IMR-90 (cell line): ENCODE data around the gene MYL4. TPM values are rescaled to one million over a fixed set of nuclear protein-coding genes. Genes with fewer than 3 reads are reported as not detected.

ENCODE experiments used
- ATAC-seq: fragments of 200-7000 bp; cut with Tn5 transposase; 2 replicates; pipeline ENCODE4 v1.9.1; 2020; ENCODE audit warnings: low read depth, mild to moderate bottlenecking, moderate library complexity
- BruUV-seq: library from RNA; stranded (reverse); fragments of 400-500 nt; replicated peaks from 2 replicates; lab custom pipeline; 2021; lab: Mats Ljungman, UMichigan
- CTCF ChIA-PET: fragments of 300-600 bp; formaldehyde crosslinking; extraction: SDS; loops from one replicate; lab custom pipeline; 2021; ENCODE audit warnings: antibody characterized with exemption; lab: Yijun Ruan, JAX
- POLR2A ChIA-PET: fragments of 300-600 bp; sonication (Branson Sonifier 250); formaldehyde crosslinking; loops from one replicate; lab custom pipeline; 2022; ENCODE audit warnings: antibody characterized with exemption; ENCODE audit not compliant: unreplicated experiment; lab: Charles Lee
- DNase-seq: peaks from one replicate; pipeline ENCODE4 v3.0.0; 2013
- H2AFZ ChIP-seq: replicated peaks from 2 replicates; pipeline ENCODE3; 2013; ENCODE audit warnings: low read length, mild to moderate bottlenecking; ENCODE audit not compliant: poor library complexity
- H2AK5ac ChIP-seq: 2 replicates; pipeline ENCODE4 v1.6.1; 2013; ENCODE audit warnings: low read depth, low read length, inconsistent platforms
- H2AK9ac ChIP-seq: replicated peaks from 2 replicates; pipeline ENCODE3; 2013; ENCODE audit warnings: mild to moderate bottlenecking, low read depth, low read length, moderate library complexity; ENCODE audit not compliant: poor library complexity
- H2BK120ac ChIP-seq: 2 replicates; pipeline ENCODE4 v1.6.1; 2013; ENCODE audit warnings: low read depth, low read length, inconsistent platforms
- H2BK15ac ChIP-seq: 3 replicates; pipeline ENCODE4 v1.6.1; 2013; ENCODE audit warnings: low read depth, low read length, inconsistent platforms
- H2BK20ac ChIP-seq: 2 replicates; pipeline ENCODE4 v1.6.1; 2013; ENCODE audit warnings: low read depth, mild to moderate bottlenecking, inconsistent platforms, low read length, moderate library complexity
- H2BK5ac ChIP-seq: 2 replicates; pipeline ENCODE4 v1.6.1; 2013; ENCODE audit warnings: mild to moderate bottlenecking, low read depth, low read length, inconsistent platforms; ENCODE audit not compliant: poor library complexity, severe bottlenecking
- H3K14ac ChIP-seq: replicated peaks from 2 replicates; pipeline ENCODE4 v1.6.1; 2013; ENCODE audit warnings: low read depth, low read length, inconsistent platforms
- H3K18ac ChIP-seq: 2 replicates; pipeline ENCODE4 v1.6.1; 2013; ENCODE audit warnings: low read depth, low read length, control low read depth
- H3K23ac ChIP-seq: 2 replicates; pipeline ENCODE4 v1.6.1; 2013; ENCODE audit warnings: low read depth, low read length, inconsistent platforms
- H3K27ac ChIP-seq: 2 replicates; pipeline ENCODE4 v1.5.1; 2013; ENCODE audit warnings: mild to moderate bottlenecking, control low read depth, low read length; ENCODE audit not compliant: insufficient read depth
- H3K27me3 ChIP-seq: 2 replicates; pipeline ENCODE4 v1.6.1; 2013; ENCODE audit warnings: low read length; ENCODE audit not compliant: control insufficient read depth, insufficient read depth
- H3K36me3 ChIP-seq: 2 replicates; pipeline ENCODE4 v1.6.1; 2013; ENCODE audit warnings: low read length, mixed read lengths; ENCODE audit not compliant: control insufficient read depth, insufficient read depth
- H3K4ac ChIP-seq: 2 replicates; pipeline ENCODE4 v1.6.1; 2013; ENCODE audit warnings: low read depth, low read length, inconsistent platforms
- H3K4me1 ChIP-seq: 2 replicates; pipeline ENCODE4 v1.6.1; 2013; ENCODE audit warnings: low read length, mixed read lengths; ENCODE audit not compliant: control insufficient read depth, insufficient read depth
- H3K4me2 ChIP-seq: 2 replicates; pipeline ENCODE4 v1.6.1; 2013; ENCODE audit warnings: low read depth, mild to moderate bottlenecking, control low read depth, low read length, moderate library complexity
- H3K4me3 ChIP-seq: 2 replicates; pipeline ENCODE4 v1.5.1; 2013; ENCODE audit warnings: low read depth, mild to moderate bottlenecking, control low read depth, low read length, moderate library complexity; ENCODE audit not compliant: insufficient read depth
- H3K56ac ChIP-seq: 2 replicates; pipeline ENCODE4 v1.6.1; 2013; ENCODE audit warnings: low read length, inconsistent platforms; ENCODE audit not compliant: insufficient read depth; ENCODE audit errors: extremely low read depth
- H3K79me1 ChIP-seq, 2 experiments: 2 replicates each; pipeline ENCODE4 v1.6.1; 2013; ENCODE audit warnings: low read length in 2 of 2, inconsistent platforms in 1 of 2, low read depth in 1 of 2
- H3K9ac ChIP-seq: 2 replicates; pipeline ENCODE4 v1.6.1; 2013; ENCODE audit warnings: low read depth, low read length, control low read depth
- H3K9me1 ChIP-seq: 2 replicates; pipeline ENCODE4 v1.6.1; 2013; ENCODE audit warnings: low read length, inconsistent platforms; ENCODE audit not compliant: insufficient read depth
- H3K9me3 ChIP-seq: 2 replicates; pipeline ENCODE4 v1.6.1; 2013; ENCODE audit warnings: low read length; ENCODE audit not compliant: control insufficient read depth, insufficient read depth
- H4K20me1 ChIP-seq: 2 replicates; pipeline ENCODE4 v1.6.1; 2013; ENCODE audit warnings: low read length, inconsistent platforms; ENCODE audit not compliant: insufficient read depth
- H4K5ac ChIP-seq: 2 replicates; pipeline ENCODE4 v1.6.1; 2013; ENCODE audit warnings: mild to moderate bottlenecking, low read depth, low read length, control low read depth
- H4K8ac ChIP-seq, 2 experiments: 2 replicates each; pipeline ENCODE4 v1.6.1; 2013; ENCODE audit warnings: low read depth in 2 of 2, low read length in 2 of 2, control low read depth in 1 of 2, inconsistent platforms in 1 of 2
- H4K91ac ChIP-seq: 2 replicates; pipeline ENCODE4 v1.6.1; 2013; ENCODE audit warnings: low read depth, low read length, inconsistent platforms; ENCODE audit not compliant: insufficient read depth
- CEBPB ChIP-seq: IDR thresholded peaks from 2 replicates; pipeline ENCODE4 v1.6.1; 2012; ENCODE audit warnings: low read depth, low read length, improper control_type of control experiment
- CHD1 ChIP-seq: IDR thresholded peaks from 2 replicates; pipeline ENCODE4 v1.6.1; 2012; ENCODE audit warnings: low read depth, low read length, improper control_type of control experiment
- MAZ ChIP-seq: IDR thresholded peaks from 2 replicates; pipeline ENCODE4 v1.6.1; 2012; ENCODE audit warnings: low read depth, mild to moderate bottlenecking, low read length, improper control_type of control experiment, moderate library complexity, borderline replicate concordance
- POLR2A ChIP-seq: IDR thresholded peaks from 2 replicates; pipeline ENCODE4 v1.6.1; 2012; ENCODE audit warnings: mild to moderate bottlenecking, low read depth, low read length
- RAD21 ChIP-seq: IDR thresholded peaks from 2 replicates; pipeline ENCODE4 v1.6.1; 2012; ENCODE audit warnings: low read length, improper control_type of control experiment
- RCOR1 ChIP-seq: IDR thresholded peaks from 2 replicates; pipeline ENCODE4 v1.6.1; 2012; ENCODE audit warnings: mild to moderate bottlenecking, low read length, improper control_type of control experiment; ENCODE audit not compliant: insufficient replicate concordance
- SMC3 ChIP-seq: fragments of 150-350 bp; IDR thresholded peaks from 2 replicates; pipeline ENCODE4 v1.6.1; 2016; ENCODE audit warnings: low read depth, mild to moderate bottlenecking, antibody characterized with exemption, low read length, moderate library complexity
- WGBS, 2 experiments: methylation state at CpG; one replicate each; pipeline versions ENCODE4 v1.1.5 to v1.1.7; 2013; ENCODE audit warnings: missing lambda C conversion rate in 2 of 2; ENCODE audit not compliant: insufficient read length in 1 of 2; ENCODE audit errors: extremely low coverage in 2 of 2; 5-methylcytosine and 5-hydroxymethylcytosine counted together
- dilution Hi-C: fragments of 300-500 bp; cut with HindIII; formaldehyde crosslinking; loops from one replicate; pipeline ENCODE4 v1.14.3; 2018; ENCODE audit warnings: low sequenced_read_pairs; ENCODE audit not compliant: unreplicated experiment
- in situ Hi-C: fragments of 300-500 bp; cut with MboI; formaldehyde crosslinking; loops from 3 replicates; pipeline ENCODE4 v1.14.3; 2019; ENCODE audit warnings: low sequenced_read_pairs, inconsistent platforms, mixed read lengths
- intact Hi-C: fragments of 100-400 bp; cut with micrococcal nuclease; formaldehyde crosslinking; loops from 2 replicates; pipeline ENCODE4 v1.10.0; 2022
- polyA plus RNA-seq, 3 experiments: library from polyadenylated mRNA; depleted of rRNA; stranded (reverse); fragments of >200 nt; gene quantifications; 2 replicates each; pipeline ENCODE4 v1.2.3, GENCODE V29; 2012; ENCODE audit warnings: low replicate concordance in 1 of 3
- total RNA-seq: library from RNA; depleted of rRNA; stranded (reverse); fragments of >200 nt; gene quantifications from 2 replicates; pipeline ENCODE4 v1.2.3, GENCODE V29; 2012
- TF ChIP-seq, protein P1 (sequence below): conservative IDR thresholded peaks from 2 replicates; pipeline ENCODE4 v1.5.1; 2012; ENCODE audit warnings: mild to moderate bottlenecking, low read depth, low read length, improper control_type of control experiment
- TF ChIP-seq, protein P2 (sequence below): fragments of 150-350 bp; IDR thresholded peaks from 2 replicates; pipeline ENCODE4 v1.6.1; 2016; ENCODE audit warnings: low read depth, mild to moderate bottlenecking, low read length, moderate library complexity, borderline replicate concordance

MYL4 gene
- total and polyA plus RNA-seq, 2 of the 4 experiments (the other 2 are of a cell fraction): not detected

DNA sequence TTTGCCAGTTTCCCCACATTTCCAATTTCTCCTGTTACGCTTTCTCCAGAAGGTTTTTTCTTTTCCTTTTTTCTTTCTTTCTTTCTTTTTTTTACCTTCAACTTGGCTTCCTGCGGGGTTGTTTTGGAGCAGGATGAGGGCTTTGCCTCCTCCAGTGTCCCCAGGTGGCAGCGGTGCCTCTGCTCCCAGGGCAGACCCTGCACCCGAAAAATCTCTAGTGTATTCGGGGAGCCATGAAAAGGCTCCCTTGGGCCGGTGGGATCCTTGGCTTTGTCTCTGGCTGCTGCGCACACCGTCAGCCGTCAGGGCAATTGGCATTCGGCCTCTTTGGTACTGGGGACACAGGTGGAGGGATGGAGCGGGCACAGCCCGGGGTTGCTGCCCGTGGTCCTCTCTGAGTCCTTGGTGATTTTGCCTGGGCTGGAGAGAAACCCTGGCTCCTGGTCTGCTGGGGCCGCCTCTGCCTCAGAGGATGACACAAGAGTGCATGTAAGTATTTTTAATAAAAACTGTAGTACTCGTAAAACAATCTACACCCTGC is 45.3 kb downstream of the MYL4 start (continued):
- TF ChIP-seq, protein P1, sequence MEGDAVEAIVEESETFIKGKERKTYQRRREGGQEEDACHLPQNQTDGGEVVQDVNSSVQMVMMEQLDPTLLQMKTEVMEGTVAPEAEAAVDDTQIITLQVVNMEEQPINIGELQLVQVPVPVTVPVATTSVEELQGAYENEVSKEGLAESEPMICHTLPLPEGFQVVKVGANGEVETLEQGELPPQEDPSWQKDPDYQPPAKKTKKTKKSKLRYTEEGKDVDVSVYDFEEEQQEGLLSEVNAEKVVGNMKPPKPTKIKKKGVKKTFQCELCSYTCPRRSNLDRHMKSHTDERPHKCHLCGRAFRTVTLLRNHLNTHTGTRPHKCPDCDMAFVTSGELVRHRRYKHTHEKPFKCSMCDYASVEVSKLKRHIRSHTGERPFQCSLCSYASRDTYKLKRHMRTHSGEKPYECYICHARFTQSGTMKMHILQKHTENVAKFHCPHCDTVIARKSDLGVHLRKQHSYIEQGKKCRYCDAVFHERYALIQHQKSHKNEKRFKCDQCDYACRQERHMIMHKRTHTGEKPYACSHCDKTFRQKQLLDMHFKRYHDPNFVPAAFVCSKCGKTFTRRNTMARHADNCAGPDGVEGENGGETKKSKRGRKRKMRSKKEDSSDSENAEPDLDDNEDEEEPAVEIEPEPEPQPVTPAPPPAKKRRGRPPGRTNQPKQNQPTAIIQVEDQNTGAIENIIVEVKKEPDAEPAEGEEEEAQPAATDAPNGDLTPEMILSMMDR: no peak

DNA sequence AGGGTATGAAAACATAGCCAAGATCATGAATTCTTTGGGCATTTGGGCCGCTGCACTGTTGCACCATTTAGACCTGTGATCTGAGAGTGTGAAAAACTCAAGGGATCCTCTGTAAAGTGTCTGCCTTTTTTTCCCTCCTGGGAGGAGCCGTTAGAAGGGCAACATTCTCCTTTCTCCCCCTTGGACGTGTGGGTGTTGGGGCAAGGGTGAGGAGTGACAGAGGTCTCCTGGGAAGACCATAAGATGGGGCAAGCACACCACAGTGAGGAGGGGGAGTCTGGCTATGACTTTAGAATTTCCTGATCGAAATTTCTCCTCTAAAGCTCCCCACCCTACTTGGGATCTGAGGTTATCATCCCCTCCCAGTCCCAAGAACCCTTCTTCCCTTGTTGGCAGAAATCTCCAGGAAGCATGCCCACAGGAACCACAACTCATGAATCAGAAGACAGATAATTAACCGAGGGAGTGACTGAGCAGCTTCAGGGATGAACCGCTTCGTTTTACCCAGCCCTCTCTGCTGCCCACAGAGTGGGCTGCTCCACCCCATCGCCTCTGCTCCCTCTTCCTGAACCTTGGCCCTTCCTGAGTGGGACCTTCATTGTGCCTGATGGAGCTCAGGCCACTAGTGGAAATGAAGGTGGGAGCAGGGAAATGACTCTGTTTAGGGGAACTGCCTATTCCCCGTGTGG is 48.6 kb downstream of the MYL4 start:
- peak; percentile 41 for ATAC-seq
- no peaks in the 10 kb centered on the region for H3K9me3 ChIP-seq
- peak overlapping the region; percentile 88 for H2BK120ac ChIP-seq
- 0 out of 2 replicates have a peak overlapping the region, but pooled peaks have one; percentile 45 for H3K56ac ChIP-seq
- in situ Hi-C loops (no loop called here), intact Hi-C loops (no loop called here), dilution Hi-C loops (no loop called here)
- H2AK5ac ChIP-seq: peak overlapping the region; percentile 90
- peak overlapping the region; percentile 29 to 55; a peak in 3 of 4 replicates for H4K8ac ChIP-seq
- H3K9me1 ChIP-seq: peaks cover 4% of the 10 kb centered on the region
- H2AFZ ChIP-seq: peak overlapping the region; percentile 81
- H3K4ac ChIP-seq: peak overlapping the region; percentile 85
- H3K79me1 ChIP-seq: peaks cover 11 to 63% of the 10 kb centered on the region in 2 experiments; a peak in 3 of 4 replicates
- H2BK20ac ChIP-seq: peak overlapping the region; percentile 87
- H4K5ac ChIP-seq: peak overlapping the region; percentile 61
- no peaks in the 10 kb centered on the region for H4K20me1 ChIP-seq
- peak overlapping the region; percentile 21 for H2AK9ac ChIP-seq
- no peak overlapping the region for H3K4me3 ChIP-seq
- BruUV-seq: no TSS peak
- H3K27me3 ChIP-seq: no peaks in the 10 kb centered on the region
- WGBS, 2 experiments: 0% methylated on average over 1 of the region's 9 CpGs; no CpG with 5 or more reads in 1 of the 2 experiments
- CTCF ChIA-PET: interaction anchor here (1.0 kb wide), 1 partner anchor 9 kb away, joined by 5 read pairs; no protein-coding TSS in a partner anchor
- H2BK15ac ChIP-seq: peak overlapping the region; percentile 87; the same call in 2 of the 3 replicates
- POLR2A ChIA-PET: no interaction called here
- peaks cover 15% of the 10 kb centered on the region for H3K4me1 ChIP-seq
- peak overlapping the region; percentile 63 for H3K18ac ChIP-seq
- peak overlapping the region; percentile 76 for H2BK5ac ChIP-seq
- DNase-seq: peak; percentile 72
- H3K27ac ChIP-seq: peak overlapping the region; percentile 21
- peak overlapping the region; percentile 84 for H3K14ac ChIP-seq
- H3K23ac ChIP-seq: peak overlapping the region; percentile 74
- peak overlapping the region; percentile 71 for H4K91ac ChIP-seq
- peak overlapping the region; percentile 28; the same call in 1 of the 2 replicates for H3K9ac ChIP-seq
- H3K4me2 ChIP-seq: peak overlapping the region; percentile 63
- H3K36me3 ChIP-seq: peaks cover 2% of the 10 kb centered on the region; the same call in 1 of the 2 replicates
- TF ChIP-seq POLR2A (no peak), CHD1 (no peak), MAZ (no peak), CEBPB (no peak), RAD21 (no peak), SMC3 (no peak), RCOR1 (no peak)
- TF ChIP-seq, protein P1: no peak
- TF ChIP-seq, protein P2, sequence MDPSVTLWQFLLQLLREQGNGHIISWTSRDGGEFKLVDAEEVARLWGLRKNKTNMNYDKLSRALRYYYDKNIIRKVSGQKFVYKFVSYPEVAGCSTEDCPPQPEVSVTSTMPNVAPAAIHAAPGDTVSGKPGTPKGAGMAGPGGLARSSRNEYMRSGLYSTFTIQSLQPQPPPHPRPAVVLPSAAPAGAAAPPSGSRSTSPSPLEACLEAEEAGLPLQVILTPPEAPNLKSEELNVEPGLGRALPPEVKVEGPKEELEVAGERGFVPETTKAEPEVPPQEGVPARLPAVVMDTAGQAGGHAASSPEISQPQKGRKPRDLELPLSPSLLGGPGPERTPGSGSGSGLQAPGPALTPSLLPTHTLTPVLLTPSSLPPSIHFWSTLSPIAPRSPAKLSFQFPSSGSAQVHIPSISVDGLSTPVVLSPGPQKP: no peak
